D721Med (cell line): ENCODE measurements around the gene GBP3.
"Not testable (repeated sequence)": the region's sequence is repeated elsewhere in the genome, so short reads cannot be mapped to it uniquely, and the experiment has no call there.

Source experiments
- DNase-seq: peaks from one replicate; pipeline ENCODE4 v3.0.0; 2011; ENCODE audit warnings: low spot score; ENCODE audit not compliant: insufficient read length
- FAIRE-seq: peaks from 2 replicates; lab custom pipeline; 2011; peaks lifted over from hg19 to GRCh38; lab: Jason Lieb, UNC
- TF ChIP-seq, protein P1 (sequence below): IDR thresholded peaks from 2 replicates; pipeline ENCODE4 v1.5.1; 2012; ENCODE audit warnings: mild to moderate bottlenecking, control low read depth; ENCODE audit not compliant: insufficient read depth; ENCODE audit errors: missing control alignments

GBP3 gene

DNA sequence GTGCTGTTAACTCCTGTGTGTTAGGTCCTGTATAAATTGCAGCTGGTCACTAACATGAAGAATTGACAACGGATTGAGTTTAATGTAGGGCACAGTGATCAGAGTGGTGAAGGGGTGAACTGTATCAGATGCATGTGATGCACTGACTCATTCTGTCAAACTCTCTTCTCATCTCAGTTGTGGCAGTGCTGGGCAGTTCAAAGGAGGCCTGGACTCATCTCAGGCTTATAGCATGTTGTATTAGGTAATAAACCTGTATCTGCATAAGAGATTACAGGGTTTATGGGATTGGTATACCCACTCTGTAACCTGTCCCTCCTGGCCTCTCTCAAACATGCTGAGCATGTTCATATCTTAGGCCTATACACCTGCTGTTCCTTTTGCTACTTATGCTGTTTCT lies 12.4 kb upstream of the GBP3 start:
- TF ChIP-seq, protein P1, sequence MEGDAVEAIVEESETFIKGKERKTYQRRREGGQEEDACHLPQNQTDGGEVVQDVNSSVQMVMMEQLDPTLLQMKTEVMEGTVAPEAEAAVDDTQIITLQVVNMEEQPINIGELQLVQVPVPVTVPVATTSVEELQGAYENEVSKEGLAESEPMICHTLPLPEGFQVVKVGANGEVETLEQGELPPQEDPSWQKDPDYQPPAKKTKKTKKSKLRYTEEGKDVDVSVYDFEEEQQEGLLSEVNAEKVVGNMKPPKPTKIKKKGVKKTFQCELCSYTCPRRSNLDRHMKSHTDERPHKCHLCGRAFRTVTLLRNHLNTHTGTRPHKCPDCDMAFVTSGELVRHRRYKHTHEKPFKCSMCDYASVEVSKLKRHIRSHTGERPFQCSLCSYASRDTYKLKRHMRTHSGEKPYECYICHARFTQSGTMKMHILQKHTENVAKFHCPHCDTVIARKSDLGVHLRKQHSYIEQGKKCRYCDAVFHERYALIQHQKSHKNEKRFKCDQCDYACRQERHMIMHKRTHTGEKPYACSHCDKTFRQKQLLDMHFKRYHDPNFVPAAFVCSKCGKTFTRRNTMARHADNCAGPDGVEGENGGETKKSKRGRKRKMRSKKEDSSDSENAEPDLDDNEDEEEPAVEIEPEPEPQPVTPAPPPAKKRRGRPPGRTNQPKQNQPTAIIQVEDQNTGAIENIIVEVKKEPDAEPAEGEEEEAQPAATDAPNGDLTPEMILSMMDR, result no peak
- DNase-seq, result no peak
- FAIRE-seq, result no peak

DNA sequence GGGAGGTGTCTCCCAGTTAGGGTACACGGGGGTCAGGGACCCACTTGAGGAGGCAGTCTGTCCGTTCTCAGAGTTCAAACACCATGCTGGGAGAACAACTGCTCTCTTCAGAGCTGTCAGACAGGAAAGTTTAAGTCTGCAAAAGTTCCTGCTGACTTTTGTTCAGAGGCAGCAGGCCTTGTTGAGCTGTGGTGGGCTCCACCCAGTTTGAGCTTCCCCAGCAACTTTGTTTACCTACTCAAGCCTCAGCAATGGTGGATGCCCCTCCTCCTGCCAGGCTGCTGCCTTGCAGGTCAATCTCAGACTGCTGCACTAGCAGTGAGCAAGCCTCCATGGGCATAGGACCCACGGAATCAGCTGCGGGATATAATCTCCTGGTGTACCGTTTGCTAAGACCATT lies 11.3 kb upstream of the GBP3 start:
- DNase-seq, FAIRE-seq: not testable (repeated sequence)

DNA sequence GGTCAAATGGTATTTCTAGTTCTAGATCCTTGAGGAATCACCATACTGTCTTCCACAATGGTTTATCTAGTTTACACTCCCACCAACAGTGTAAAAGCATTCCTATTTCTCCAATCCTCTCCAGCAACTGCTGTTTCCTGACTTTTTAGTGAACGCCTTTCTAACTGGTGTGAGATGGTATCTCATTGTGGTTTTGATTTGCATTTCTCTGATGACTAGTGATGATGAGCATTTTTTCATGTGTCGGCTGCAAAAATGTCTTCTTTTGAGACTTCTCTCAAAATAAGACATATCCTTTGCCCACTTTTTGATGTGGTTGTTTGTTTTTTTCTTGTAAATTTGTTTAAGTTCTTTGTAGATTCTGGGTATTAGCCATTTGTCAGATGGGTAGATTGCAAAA lies 6.4 kb upstream of the GBP3 start:
- not testable (repeated sequence) for FAIRE-seq, DNase-seq

DNA sequence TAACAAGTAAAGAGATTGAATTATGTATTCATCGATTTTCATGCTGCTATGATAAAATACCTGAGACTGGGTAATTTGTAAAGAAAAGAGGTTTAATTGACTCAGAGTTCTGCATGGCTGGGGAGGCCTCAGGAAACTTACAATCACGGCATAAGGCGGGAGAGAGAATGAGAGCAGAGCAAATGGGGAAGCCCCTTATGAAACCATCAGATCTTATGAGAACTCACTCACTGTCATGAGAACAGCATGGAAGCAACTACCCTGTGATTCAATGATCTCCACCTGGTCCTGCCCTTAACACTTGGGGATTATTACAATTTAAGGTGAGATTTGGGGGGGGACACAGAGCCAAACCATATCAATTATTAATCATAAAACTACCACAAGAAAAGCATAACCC lies 3.3 kb upstream of the GBP3 start:
- TF ChIP-seq, protein P1, result no peak
- FAIRE-seq (no peak), DNase-seq (no peak)

DNA sequence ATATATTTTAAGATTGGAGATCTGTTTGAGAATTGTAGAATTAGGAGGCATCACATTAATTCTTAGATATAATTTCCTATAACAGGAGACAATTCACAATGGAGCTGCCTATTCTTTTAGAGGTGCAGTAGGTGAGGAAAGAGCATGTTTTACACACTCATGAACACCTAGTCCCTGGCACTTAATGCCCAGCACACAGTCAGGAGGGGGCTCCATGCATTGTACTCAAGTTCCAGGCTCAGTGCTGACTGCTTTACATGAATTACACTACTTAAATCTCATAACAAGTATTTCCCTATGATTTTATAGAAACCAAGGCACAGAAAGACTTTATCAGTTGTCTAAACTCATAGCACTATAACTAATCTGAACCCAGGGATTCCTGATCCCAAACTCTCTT lies 360 bp upstream of the GBP3 start:
- DNase-seq (no peak), FAIRE-seq (no peak)
- TF ChIP-seq, protein P1, result no peak

DNA sequence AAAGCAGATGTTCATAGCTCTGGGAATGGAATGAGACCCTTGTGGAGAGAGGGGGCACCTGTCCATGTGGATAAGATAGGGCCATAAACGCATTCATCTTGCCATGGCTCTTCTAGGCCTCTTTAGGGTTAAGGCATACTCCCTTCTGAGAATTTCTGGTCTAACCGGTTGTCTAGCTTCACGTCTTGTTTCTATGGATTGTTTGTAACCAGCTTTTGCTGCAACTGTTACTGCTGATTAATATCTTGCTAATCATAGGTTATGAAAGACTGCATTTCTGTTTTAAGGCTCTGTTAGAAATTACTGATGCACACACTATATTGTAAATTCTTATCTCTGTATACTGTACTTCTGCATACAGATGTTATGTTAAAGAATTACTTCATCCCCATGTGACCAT lies 4.3 kb downstream of the GBP3 start:
- FAIRE-seq, DNase-seq: not testable (repeated sequence)

DNA sequence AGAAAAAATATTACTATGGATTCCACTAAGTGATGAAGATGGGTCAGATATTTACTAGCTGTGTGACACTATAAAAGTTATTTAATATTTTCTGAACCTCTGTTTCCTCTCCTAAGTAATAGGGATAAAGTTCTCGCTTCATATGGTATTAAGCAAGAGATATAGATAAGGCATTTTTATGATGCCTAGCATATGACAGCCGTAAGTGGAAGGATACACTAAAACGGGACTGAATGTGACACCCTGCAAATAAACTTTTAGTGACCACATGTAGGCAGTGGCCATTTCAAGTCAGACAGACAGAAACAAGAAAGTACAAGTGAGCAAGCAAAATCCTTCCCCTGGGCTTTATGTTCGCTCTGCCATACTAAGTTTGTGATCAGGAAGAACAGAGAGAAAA lies 14.2 kb downstream of the GBP3 start:
- no peak for DNase-seq
- TF ChIP-seq, protein P1, result no peak
- FAIRE-seq, result no peak

DNA sequence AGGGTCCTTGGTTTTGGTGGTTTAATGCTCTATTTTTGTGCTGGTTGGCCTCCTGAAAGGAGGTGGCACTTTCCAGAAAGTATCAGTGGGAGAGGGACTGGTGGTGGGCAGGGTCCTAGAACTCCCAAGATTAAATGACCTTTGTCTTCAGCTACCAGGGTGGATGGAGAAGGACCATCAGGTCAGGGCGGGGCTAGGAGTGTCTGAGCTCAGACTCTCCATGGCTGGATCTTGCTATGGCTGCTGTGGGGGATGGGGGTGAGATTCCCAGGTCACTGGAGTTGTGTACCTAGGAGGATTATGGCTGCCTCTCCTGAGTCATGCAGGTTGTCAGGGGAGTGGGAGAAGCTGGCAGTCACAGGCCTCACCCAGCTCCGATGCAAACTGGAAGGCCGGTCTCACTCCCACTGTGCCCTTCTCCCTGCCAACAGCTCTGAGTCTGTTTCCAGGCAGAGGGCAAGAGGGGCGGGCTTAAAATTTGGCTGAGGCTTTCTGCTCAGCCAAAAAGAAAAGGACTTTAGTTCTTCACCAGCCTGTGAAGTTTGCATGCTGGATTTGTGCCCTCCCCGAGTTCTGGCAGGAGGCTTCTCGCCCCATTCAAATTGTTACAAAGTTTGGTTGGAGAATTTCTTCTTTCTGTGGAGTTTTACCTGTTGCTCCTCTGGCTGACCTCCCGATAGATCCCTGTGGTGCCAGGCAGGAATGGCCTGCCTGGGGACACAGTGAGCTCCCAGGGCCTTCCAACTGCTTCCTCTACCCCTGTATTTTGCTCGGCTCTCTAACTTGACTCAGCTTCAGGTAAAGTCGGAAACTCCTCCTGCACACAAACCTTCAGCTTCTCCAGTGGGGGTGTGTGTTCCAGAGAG lies 17.1 kb downstream of the GBP3 start:
- TF ChIP-seq, protein P1, result no peak
- DNase-seq, result no peak
- FAIRE-seq, result no peak

DNA sequence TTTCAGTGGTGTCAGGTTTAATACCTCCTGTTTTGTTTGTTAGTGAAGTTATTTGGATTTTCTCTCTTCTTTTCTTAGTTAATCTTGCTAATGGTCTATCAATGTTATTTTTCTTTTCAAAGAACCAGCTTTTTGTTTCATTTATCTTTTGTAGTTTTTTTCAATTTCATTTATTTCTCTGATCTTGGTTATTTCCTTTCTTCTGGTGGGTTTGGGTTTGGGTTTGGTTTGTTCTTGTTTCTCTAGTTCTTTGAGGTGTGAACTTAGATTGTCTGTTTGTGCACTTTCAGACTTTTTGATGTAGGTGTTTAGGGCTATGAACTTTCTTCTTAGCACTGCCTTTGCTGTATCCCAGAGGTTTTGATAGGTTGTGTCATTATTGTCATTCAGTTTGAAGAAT lies 20.5 kb downstream of the GBP3 start:
- DNase-seq, FAIRE-seq: not testable (repeated sequence)
